AG09309 (cell line): Measurements from ENCODE around the gene TMX4.
"Not testable (repeated sequence)": the region's sequence is repeated elsewhere in the genome, so short reads cannot be mapped to it uniquely, and the experiment has no call there.

Experiments
- DNase-seq: peaks from one replicate; pipeline ENCODE4 v3.0.0-alpha.2; 2010; ENCODE audit warnings: low read depth
- H3K4me3 ChIP-seq: 2 replicates; pipeline ENCODE4 v1.5.1; 2011; ENCODE audit warnings: mild to moderate bottlenecking, low read depth, low read length, moderate library complexity; ENCODE audit not compliant: control insufficient read depth
- CTCF ChIP-seq: IDR thresholded peaks from 2 replicates; pipeline ENCODE4 v1.5.1; 2011; ENCODE audit warnings: mild to moderate bottlenecking, low read depth, low read length, inconsistent platforms; ENCODE audit not compliant: insufficient read depth, control insufficient read depth; ENCODE audit errors: missing control alignments

The TMX4 gene

DNA sequence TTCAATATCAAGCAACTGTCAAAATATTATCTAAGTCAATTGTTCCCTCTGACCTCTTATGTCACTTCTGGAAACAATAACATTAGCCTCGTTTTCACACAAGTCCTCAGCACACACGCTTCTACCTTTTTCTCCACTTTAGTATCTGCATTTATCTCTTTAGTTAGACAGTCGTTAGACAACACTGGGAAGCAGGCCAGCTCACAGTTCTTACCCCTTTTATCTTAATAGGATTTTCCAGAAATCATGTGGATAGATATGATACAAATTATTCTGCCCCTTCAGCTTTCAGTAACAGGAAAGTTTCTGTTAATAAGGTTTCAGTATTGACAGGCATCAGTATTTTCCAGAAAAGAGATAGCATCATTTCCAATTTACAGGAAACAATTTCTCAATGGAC is 53.4 kb downstream of the TMX4 start:
- no peak for DNase-seq
- TF ChIP-seq CTCF: no peak

GRCh38 chr20:7959484-7959883 is 60.1 kb downstream of the TMX4 start:
- no peak overlapping the region for H3K4me3 ChIP-seq
- no peak for TF ChIP-seq CTCF
- no peak for DNase-seq

More for the DNA sequence above, 53.4 kb downstream of the TMX4 start:
- no peak overlapping the region for H3K4me3 ChIP-seq

DNA sequence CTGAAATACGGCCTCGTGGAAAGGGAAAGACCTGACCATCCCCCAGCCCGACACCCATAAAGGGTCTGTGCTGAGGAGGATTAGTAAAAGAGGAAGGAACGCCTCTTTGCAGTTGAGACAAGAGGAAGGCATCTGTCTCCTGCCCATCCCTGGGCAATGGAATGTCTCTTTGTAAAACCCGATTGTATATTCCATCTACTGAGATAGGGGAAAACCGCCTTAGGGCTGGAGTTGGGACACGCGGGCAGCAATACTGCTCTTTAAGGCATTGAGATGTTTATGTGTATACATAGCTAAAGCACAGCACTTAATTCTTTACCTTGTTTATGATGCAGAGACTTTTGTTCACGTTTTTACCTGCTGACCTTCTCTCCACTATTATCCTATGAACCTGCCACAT is 63.0 kb downstream of the TMX4 start:
- DNase-seq, H3K4me3 ChIP-seq: not testable (repeated sequence)

- TF ChIP-seq CTCF: no peak
- H3K4me3 ChIP-seq: no peak overlapping the region
- DNase-seq: no peak
These were observed 69.2 kb downstream of the TMX4 start for GRCh38 chr20:7950387-7950786.

- TF ChIP-seq CTCF: no peak
- DNase-seq: no peak
- H3K4me3 ChIP-seq: no peak overlapping the region
These were observed 75.7 kb downstream of the TMX4 start for GRCh38 chr20:7943891-7944290.

- no peak within 1 kb of the TSS for H3K4me3 ChIP-seq
- DNase-seq: no peak
These were observed 79.2 kb downstream of the TMX4 start, which contains the start of gene HAO1 for GRCh38 chr20:7940341-7940740. Gene HAO1 (minus strand): TSS chr20:7940458. CDS start chr20:7940422, 36 bp downstream.

DNA sequence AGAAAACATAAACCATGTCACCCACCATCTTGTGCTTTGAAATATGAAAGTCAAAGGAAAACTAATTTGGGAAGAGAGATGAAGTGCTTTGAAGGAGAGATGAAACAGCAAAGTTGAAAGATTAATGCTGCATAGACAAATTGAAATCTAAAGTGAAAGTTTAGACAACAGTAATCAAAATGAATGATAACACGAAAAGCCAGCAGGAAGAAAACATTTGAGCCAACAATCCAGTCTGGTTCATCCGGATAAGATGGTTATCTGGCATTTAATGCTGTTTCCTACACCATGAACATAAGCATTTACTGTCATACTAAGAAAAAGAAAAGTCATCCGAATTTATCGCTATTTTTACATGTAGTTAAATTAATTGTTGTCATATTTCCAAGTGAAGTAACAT is 79.9 kb downstream of the TMX4 start:
- DNase-seq: no peak
- H3K4me3 ChIP-seq: no peak overlapping the region
- no peak for TF ChIP-seq CTCF

More at GRCh38 chr20:7940341-7940740, 79.2 kb downstream of the TMX4 start, which contains the start of gene HAO1:
- no peak for TF ChIP-seq CTCF

GRCh38 chr20:7938058-7938457 is 81.5 kb downstream of the TMX4 start:
- H3K4me3 ChIP-seq: no peak overlapping the region
- no peak for TF ChIP-seq CTCF
- no peak for DNase-seq
